Activated CD4-positive, alpha-beta T cell treated with anti-CD3 and anti-CD28 coated beads, Interleukin-2, amount 50 U/mL, for 4 hours (primary cell): ENCODE data around the gene SLIT1.

Experiments
- DNase-seq, 2 experiments: peaks; one replicate each; pipeline ENCODE4 v3.0.0-alpha.2; 2020

The SLIT1 gene

GRCh38 chr10:97169911-97170693 is 15.7 kb downstream of the SLIT1 start:
- DNase-seq, result no peak

- no peak for DNase-seq
Measured at GRCh38 chr10:97169063-97169462, 16.7 kb downstream of the SLIT1 start.

DNA sequence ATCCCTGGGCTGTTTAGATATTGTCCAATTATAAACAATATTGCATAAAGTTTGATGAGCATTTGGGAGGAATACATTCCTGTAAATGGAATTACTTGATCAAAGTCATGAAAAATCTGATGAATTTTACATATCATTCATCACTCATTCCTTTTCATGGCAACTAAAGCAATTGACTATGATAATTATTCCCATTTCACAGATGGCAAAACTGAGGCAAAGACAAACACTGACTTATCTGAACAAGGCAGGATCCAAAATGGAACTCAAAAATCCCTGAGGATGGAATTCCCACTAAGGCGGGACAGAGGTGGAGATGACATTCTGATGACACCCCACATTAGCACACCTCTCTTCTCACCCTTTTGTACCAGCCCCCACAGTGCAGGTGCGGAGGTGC is 17.1 kb downstream of the SLIT1 start:
- DNase-seq, result no peak

DNA sequence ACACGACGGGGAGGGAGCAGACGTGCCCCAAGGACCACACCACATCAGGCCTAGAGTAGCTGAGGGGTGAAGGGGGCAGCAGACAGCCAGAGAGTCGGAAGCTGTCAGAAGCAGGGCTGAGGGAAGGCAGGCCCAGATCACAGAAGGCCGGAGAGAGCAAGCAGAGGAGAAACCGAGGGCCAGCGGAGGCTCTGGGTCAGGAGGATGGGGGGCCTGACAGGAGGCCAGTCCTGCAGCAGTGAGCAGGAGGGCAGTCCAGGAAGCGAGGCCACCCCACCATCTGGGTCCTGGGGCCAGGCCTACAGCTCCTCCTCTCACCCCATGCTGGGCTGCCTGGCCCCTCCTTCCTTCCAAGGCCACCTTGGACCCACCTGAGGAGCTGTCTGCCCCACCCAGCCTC is 20.3 kb downstream of the SLIT1 start:
- no peak for DNase-seq

GRCh38 chr10:97163781-97164501 is 21.8 kb downstream of the SLIT1 start:
- no peak for DNase-seq

- no peak for DNase-seq
Measured at GRCh38 chr10:97163181-97163580, 22.6 kb downstream of the SLIT1 start.

DNA sequence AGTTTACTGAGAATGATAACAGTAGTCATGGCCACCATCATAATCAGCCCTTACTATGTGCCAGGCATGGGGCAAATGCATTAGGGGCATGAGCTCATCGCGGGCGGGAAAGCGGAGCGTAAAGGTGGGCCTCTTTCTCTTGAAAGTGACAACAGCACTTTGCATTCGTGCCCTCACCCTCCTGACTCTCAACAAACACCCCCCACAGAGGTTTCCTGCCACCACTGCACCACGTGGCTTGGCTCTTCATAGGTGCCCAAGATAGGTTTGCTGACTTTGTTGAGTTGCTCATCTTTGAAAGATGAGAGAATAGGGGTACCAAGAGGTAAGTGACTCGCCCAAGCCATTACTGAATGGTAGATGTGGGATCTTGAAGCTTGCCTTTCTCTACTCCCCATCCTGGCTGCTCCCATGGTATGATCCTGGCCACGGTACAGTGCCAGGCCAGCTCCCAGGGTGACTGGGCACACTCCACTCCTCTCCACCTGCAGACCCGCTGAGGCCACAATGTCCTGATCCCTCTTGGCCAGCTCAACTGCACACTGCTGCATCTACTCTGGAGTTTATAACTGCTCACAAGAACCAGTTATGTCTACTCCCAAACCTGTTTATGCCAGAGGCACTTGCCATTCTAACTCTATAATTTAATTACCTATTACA is 26.0 kb downstream of the SLIT1 start:
- no peak for DNase-seq

DNA sequence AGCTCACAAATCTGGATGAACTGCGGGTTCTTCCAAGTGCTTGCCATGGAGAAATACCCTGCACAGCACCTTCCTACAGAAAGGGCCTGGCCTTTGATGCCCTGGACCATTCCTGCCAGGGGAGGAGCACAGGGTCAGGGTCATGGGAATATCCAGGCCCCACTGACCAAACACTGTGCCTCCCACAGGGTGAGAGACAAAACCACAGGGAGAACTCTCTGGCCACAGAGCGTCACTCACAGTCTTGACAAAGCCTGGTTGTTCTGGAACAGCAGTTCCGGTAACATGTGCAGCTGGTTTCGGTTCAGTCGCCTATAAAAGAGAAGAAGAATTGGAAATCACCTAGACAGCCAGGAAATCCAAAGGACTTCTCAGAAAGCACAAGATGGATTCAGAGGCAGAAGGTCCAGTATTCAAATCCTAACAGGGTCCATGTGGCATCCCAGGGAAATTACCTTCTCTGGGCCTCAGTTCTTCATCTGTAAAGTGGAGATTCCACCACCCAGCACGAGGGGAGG is 28.1 kb downstream of the SLIT1 start:
- no peak for DNase-seq

DNA sequence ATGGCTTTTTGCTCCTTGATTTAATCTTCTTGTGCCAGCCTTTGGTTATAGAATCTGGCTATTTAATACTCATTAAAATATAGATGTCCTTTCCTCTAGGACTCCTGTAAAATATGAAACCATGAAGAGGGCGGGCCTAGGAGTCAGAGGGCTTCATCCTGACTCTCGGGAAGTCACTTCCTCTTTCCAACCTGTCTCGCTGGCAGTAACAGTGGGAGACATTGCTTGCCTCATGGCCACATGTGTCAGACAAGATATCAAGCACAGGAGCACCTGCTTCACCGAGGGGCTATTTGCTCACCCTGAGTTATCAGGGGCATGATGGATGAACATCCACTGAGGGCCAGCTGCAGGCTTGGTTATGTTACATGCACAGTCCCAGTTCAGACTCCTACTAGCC is 31.0 kb downstream of the SLIT1 start:
- DNase-seq, result no peak

DNA sequence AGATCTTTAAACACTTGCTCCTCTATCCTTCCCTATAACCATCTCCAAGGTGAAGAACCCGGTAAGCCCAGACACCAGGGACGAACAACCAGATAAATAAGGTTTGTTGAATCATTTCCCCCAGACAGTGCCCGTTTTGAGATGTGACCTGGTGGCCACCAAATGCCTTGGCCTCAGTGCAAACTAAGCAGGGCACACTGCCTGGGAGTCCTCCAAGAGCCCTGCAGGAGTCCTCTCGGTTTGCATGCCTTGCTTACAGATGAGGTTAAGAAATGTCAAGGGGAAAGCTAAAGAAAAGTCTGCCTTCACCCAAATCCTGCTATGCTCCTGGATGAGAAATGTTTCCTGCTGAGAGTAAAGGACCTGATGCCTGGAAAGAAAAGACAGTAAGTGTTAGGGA is 31.6 kb downstream of the SLIT1 start:
- no peak for DNase-seq

GRCh38 chr10:97153270-97153850 is 32.4 kb downstream of the SLIT1 start:
- DNase-seq, result no peak

DNA sequence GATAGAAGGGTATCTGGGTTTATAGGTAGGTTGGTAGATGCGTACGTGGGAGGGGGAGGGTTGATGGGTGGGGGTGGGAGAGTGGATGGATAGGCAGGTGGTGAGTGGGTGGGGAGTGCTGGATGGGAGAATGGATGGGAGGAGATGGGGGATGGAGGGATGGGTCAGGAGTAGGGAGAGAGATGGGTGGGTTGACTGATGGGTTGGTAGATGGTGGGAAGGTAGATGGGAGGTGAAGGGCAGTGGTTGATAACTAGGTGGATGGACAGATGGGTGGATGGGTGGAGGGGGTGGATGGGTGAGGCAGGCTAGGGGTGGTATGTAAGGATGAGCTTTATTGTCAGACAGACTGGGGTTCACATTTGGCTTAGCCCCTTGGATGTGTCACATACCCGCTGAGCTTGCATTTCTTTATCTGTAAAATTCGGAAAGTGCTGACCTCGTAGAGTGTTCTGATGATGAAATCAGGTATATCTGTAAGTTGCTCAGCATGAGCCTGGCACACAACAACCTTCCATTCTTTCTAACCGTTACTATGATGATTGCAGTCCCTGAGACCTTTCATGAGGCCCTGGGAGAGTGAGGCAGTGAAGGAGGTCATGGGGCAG is 34.3 kb downstream of the SLIT1 start:
- DNase-seq, result no peak

- no peak for DNase-seq
Measured at GRCh38 chr10:97150616-97151015, 35.1 kb downstream of the SLIT1 start.

DNA sequence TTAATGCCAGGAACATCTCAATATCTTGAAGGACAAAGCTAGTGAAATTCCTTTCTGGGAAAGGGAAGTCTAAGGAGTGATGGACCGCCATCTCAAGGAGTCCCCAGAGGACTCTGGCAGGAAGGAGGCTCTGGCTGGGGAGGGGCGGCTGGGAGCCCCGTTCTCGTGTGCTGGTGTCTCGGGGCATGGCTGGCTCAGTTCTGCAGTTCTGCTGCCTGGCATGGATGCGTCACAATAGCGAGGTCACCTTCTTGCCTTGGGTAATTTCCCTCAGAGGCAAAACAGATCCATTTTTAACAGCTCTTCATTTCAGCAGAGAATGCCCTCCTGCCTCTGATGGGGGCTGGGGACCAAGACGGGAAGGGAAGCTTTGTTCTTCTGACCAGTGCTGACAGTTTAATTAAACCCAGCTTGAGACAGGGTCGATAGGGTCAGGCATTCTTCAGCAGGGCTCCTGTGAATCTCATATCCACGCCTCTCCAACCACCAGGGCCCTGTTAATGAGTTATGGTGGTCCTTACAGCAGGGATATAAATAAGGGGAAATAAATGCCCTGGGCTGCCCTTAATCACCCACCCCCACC is 35.7 kb downstream of the SLIT1 start:
- DNase-seq, result no peak

- no peak for DNase-seq
Measured at GRCh38 chr10:97149079-97149531, 36.7 kb downstream of the SLIT1 start.

DNA sequence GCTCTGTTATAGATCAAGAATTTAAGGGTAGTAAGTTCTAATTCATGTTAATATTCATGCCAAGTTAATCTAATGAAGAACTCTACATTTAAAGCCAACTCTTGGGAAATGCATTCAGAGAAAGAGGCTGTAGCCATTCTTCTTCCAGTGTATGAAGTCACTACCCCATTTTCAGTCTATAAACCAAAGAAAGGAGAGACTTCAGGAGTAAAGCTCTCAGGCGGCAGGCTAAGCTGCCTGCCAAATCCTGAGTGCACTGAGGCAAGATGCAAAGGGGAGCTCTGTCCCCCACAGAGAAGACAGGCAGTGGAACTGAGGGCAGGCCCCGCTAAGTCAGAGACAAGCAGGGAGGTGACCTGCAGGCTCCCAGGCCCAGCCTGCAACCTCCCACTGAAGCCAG is 41.5 kb downstream of the SLIT1 start:
- no peak for DNase-seq

GRCh38 chr10:97142834-97143233 is 42.9 kb downstream of the SLIT1 start:
- DNase-seq, result no peak

DNA sequence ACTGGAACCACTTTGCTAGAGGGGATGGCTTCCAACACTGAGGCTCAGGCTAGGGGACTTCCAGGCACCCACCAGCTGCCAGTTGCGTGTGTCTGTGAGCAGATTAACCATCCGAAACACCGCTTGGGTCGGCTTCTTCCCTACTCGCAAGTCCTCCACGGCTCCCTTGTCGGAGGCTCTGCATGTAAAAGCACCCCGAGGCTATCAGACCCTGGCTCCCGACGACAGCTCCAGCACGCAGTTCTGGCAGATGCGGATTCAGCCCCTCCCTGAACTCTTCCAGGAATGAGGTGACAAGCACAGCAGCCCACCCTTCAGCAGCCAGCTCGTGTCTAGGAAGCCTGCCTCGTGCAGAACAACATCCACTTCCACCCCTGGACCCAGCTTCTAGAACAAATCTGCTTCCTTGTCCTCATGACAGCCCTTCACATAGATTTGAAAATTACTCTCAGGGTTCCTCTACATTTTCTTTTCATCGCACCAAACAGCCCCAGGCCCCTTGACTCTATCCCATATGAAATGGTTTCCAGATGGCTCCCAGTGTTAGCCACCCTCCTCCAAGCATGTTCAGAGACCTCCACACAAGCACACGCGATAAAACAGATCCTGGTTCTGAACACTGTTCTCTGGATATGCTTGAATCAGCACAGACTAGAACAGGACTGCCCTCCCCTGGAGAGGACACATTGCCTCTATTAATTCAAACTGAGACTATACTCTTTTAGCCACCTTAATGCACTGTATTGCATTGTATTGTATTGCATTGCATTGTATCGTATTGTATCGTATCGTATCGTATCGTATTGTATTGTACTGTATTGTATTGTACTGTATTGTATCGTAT is 44.6 kb downstream of the SLIT1 start:
- no peak for DNase-seq

DNA sequence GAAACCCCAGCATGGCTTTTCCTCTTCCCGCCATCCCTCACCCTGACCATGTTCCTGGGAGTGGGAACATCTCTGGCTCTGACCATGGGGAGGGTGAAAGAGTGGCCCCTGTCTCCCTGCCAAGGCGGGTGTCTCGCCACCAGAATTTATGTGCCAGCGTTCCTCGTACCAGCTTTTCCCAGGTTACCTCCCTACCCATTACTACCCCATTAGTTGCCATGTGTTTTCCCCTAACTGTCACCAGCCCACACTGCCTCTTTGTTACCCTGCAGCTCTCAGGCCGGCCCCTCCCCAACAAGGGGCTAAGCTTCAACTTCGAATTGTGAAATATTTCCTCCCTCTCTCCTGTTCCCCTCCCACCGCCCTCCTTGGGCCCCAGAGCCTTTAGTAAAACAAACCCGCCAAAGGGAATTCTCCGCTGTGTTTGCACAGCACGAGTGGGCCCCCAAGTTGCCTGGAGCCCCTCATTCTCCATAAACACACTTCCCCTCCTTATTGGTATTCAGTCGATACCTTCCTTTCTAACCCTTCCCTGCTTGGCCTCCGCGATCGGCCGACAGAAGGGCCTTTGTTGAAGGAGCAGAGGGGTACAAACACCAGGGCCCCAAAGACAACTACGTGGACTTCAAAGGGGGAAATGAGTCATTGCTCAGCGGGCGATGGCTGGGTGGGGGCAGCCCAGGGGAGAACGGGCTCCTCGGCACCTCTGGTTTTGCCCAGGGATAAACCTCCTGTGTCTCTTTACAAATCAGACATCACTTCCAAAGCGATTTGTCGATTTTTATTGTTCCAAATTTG is 45.5 kb downstream of the SLIT1 start:
- no peak for DNase-seq

DNA sequence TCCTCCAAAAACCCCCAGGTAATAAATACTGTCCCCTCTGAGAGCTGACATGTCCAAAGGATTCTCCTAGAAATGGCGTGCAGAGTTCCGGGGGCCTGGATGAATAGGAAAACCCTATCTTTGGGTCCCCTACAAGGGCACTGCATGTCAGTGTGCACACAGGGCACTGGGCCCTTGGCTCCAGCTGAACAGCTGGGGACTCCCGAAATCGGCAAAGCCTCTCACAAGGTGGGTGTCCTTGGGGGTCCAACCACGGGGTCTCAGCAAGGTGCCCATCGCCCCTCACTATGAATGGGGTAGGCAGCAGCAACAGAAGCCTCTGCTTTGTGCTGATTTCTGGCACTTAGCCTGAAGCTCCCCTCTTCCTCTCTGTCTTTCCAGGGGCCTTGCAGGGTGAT is 46.1 kb downstream of the SLIT1 start:
- no peak for DNase-seq

DNA sequence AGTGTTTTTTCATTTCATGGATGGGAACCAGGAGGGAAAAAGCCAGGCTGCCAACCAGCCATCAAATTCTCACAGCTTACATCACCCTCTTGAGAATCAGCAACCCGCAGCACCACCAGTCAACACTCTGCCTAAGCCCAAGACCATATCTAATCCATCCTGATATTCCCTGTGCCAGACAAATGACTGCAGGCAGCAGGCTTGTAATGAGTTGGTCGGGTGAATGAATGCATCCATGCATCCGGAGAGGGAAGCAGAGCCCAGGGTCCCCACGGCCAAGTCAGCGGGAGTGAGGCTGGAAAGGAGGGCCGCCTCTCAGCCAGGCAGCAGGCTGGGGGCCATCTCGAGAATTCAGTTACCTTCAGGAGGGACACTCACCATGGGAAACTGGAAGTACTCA is 46.9 kb downstream of the SLIT1 start:
- DNase-seq, result no peak
